HCT116 (cell line): Measurements from ENCODE around the gene SIRT3. TPM values are rescaled to one million over a fixed set of nuclear protein-coding genes. Genes with fewer than 3 reads are reported as not detected.

Source experiments
- ATAC-seq: fragments of 200-7000 bp; cut with Tn5 transposase; 2 replicates; pipeline ENCODE4 v1.9.1; 2020; ENCODE audit warnings: mild to moderate bottlenecking, moderate library complexity
- BruUV-seq: library from RNA; stranded (reverse); fragments of 400-500 nt; replicated peaks from 2 replicates; lab custom pipeline; 2021; lab: Mats Ljungman, UMichigan
- CTCF ChIA-PET: fragments of 300-600 bp; sonication (Branson Sonifier 250); formaldehyde crosslinking; loops from one replicate; lab custom pipeline; 2021; ENCODE audit warnings: antibody characterized with exemption; lab: Charles Lee
- POLR2A ChIA-PET: fragments of 300-600, 350-600 bp; sonication (Branson Sonifier 250); formaldehyde crosslinking; loops from one replicate; lab custom pipeline; 2021; ENCODE audit warnings: antibody characterized with exemption; lab: Charles Lee
- RAD21 ChIA-PET, 2 experiments: fragments of 300-600 bp; sonication (Branson Sonifier 250); formaldehyde crosslinking; loops; one replicate each; lab custom pipeline; 2023; ENCODE audit warnings: low total read pairs in 2 of 2; ENCODE audit not compliant: uncharacterized antibody in 2 of 2, unreplicated experiment in 2 of 2, low non-redundant PET in 1 of 2; lab: Charles Lee
- DNase-seq: peaks from one replicate; pipeline ENCODE4 v3.0.0-alpha.2; 2010; ENCODE audit warnings: low read depth, low spot score
- H2AFZ ChIP-seq: fragments of 200-600 bp; shearing (Covaris generic), sonication (generic); 2 replicates; pipeline ENCODE4 v1.6.1; 2017; ENCODE audit warnings: low read depth, mixed run types, mixed read lengths, antibody characterized with exemption, low read length; ENCODE audit not compliant: poor library complexity, severe bottlenecking
- H3K27ac ChIP-seq: 2 replicates; pipeline ENCODE4 v1.5.1; 2012; ENCODE audit warnings: low read depth, low read length
- H3K27me3 ChIP-seq: fragments of 200-600 bp; sonication (generic); 2 replicates; pipeline ENCODE4 v1.6.1; 2016; ENCODE audit warnings: mixed run types, low read length, mixed read lengths; ENCODE audit not compliant: insufficient read depth
- H3K36me3 ChIP-seq, 2 experiments: fragments of 200-500 bp in 1 of 2; fragments of 200-600 bp in 1 of 2; sonication (Bioruptor generic) in 1 of 2; sonication (generic) in 1 of 2; 2 replicates each; pipeline versions ENCODE4 v1.5.1 to v1.6.1; 2014 to 2016; ENCODE audit warnings: low read length in 2 of 2, inconsistent platforms in 1 of 2, mixed read lengths in 1 of 2, mixed run types in 1 of 2; ENCODE audit not compliant: insufficient read depth in 2 of 2, control insufficient read depth in 1 of 2
- H3K4me1 ChIP-seq, 2 experiments: fragments of 200-600 bp in 1 of 2; sonication (generic) in 1 of 2; 2 replicates each; pipeline versions ENCODE4 v1.5.1 to v1.6.1; 2012 to 2017; ENCODE audit warnings: low read length in 2 of 2, inconsistent platforms in 1 of 2, mild to moderate bottlenecking in 1 of 2, mixed read lengths in 1 of 2, mixed run types in 1 of 2, moderate library complexity in 1 of 2; ENCODE audit not compliant: insufficient read depth in 2 of 2, control insufficient read depth in 1 of 2
- H3K4me2 ChIP-seq: fragments of 200-600 bp; sonication (generic); 2 replicates; pipeline ENCODE4 v1.6.1; 2017; ENCODE audit warnings: mixed run types, low read length, mixed read lengths
- H3K4me3 ChIP-seq, 2 experiments: fragments of 200-600 bp in 1 of 2; sonication (generic) in 1 of 2; replicated peaks in 1 of 2; 2 replicates each; pipeline ENCODE4 v1.5.1; 2011 to 2016; ENCODE audit warnings: low read length in 2 of 2, control low read depth in 1 of 2, low read depth in 1 of 2, mild to moderate bottlenecking in 1 of 2, mixed read lengths in 1 of 2, mixed run types in 1 of 2
- H3K79me2 ChIP-seq: fragments of 200-600 bp; sonication (generic); 2 replicates; pipeline ENCODE4 v1.6.1; 2017; ENCODE audit warnings: mild to moderate bottlenecking, mixed run types, low read length, moderate library complexity, mixed read lengths; ENCODE audit not compliant: insufficient read depth
- H3K9ac ChIP-seq: fragments of 200-600 bp; sonication (generic); 2 replicates; pipeline ENCODE4 v1.6.1; 2016; ENCODE audit warnings: low read length, mixed read lengths
- H3K9me2 ChIP-seq: fragments of 200-600 bp; sonication (generic), shearing (Covaris generic); 2 replicates; pipeline ENCODE4 v1.6.1; 2017; ENCODE audit warnings: mixed run types, mild to moderate bottlenecking, moderate library complexity; ENCODE audit not compliant: insufficient read depth
- H3K9me3 ChIP-seq, 2 experiments: fragments of 200-500 bp in 1 of 2; fragments of 200-600 bp in 1 of 2; sonication (Bioruptor generic) in 1 of 2; sonication (generic) in 1 of 2; 2 replicates each; pipeline ENCODE4 v1.6.1; 2014 to 2017; ENCODE audit warnings: low read length in 2 of 2, mixed read lengths in 2 of 2, inconsistent platforms in 1 of 2, low read depth in 1 of 2, mild to moderate bottlenecking in 1 of 2, mixed run types in 1 of 2, moderate library complexity in 1 of 2; ENCODE audit not compliant: control insufficient read depth in 1 of 2, insufficient read depth in 1 of 2
- H4K20me1 ChIP-seq: fragments of 200-600 bp; sonication (generic), shearing (Covaris generic); 2 replicates; pipeline ENCODE4 v1.6.1; 2017; ENCODE audit warnings: mixed run types, mild to moderate bottlenecking, moderate library complexity; ENCODE audit not compliant: insufficient read depth
- CBX3 ChIP-seq: IDR thresholded peaks from 2 replicates; pipeline ENCODE4 v1.6.1; 2012; ENCODE audit warnings: low read depth
- FOSL1 ChIP-seq: IDR thresholded peaks from 2 replicates; pipeline ENCODE4 v1.6.1; 2012; ENCODE audit warnings: low read depth
- MAX ChIP-seq: IDR thresholded peaks from 2 replicates; pipeline ENCODE4 v1.6.1; 2012
- POLR2AphosphoS5 ChIP-seq: IDR thresholded peaks from 2 replicates; pipeline ENCODE4 v1.6.1; 2011; ENCODE audit warnings: mild to moderate bottlenecking, low read depth, low read length, moderate library complexity
- REST ChIP-seq: IDR thresholded peaks from 2 replicates; pipeline ENCODE4 v1.6.1; 2012; ENCODE audit warnings: low read depth
- SIN3A ChIP-seq: IDR thresholded peaks from 2 replicates; pipeline ENCODE4 v1.6.1; 2012; ENCODE audit warnings: low read depth
- YY1 ChIP-seq: IDR thresholded peaks from 2 replicates; pipeline ENCODE4 v1.6.1; 2011; ENCODE audit warnings: low read length, low read depth, moderate library complexity, mild to moderate bottlenecking; ENCODE audit not compliant: insufficient replicate concordance; ENCODE audit errors: extremely low read depth
- ZBTB33 ChIP-seq: IDR thresholded peaks from 2 replicates; pipeline ENCODE4 v1.6.1; 2011; ENCODE audit warnings: mild to moderate bottlenecking, low read length, moderate library complexity; ENCODE audit not compliant: insufficient replicate concordance; ENCODE audit errors: extremely low read depth
- ZFX ChIP-seq: fragments of 450-650 bp; IDR thresholded peaks from 2 replicates; pipeline ENCODE4 v1.6.1; 2017
- ZNF274 ChIP-seq: fragments of 200-500 bp; sonication (Bioruptor generic); IDR thresholded peaks from 2 replicates; pipeline ENCODE4 v1.6.1; 2014; ENCODE audit warnings: mild to moderate bottlenecking, low read depth, low read length, inconsistent platforms
- intact Hi-C: fragments of 100-400 bp; cut with micrococcal nuclease; formaldehyde crosslinking; loops from 2 replicates; pipeline ENCODE4 v1.10.0; 2022
- total RNA-seq: library from RNA; stranded (reverse); gene quantifications from one replicate; pipeline ENCODE4 v1.2.1, GENCODE V29; 2021; ENCODE audit not compliant: unreplicated experiment

The SIRT3 gene
- total RNA-seq, 1 experiment from 2014 or later: 17.9 TPM

GRCh38 chr11:279966-280705 is 44.0 kb upstream of the SIRT3 start:
- H3K27ac ChIP-seq: no peak overlapping the region
- H3K4me1 ChIP-seq: peaks cover 0 to 3% of the 10 kb centered on the region in 2 experiments; a peak in 1 of 4 replicates
- TF ChIP-seq CBX3: no peak
- TF ChIP-seq POLR2AphosphoS5: no peak
- no peak for TF ChIP-seq ZFX
- TF ChIP-seq MAX: no peak
- TF ChIP-seq YY1: no peak
- no peak for TF ChIP-seq SIN3A
- TF ChIP-seq, all 23 proteins: peak for 0
- Histone ChIP-seq H3K4me2 (no peak overlapping the region), H3K4me3 (no peak overlapping the region), H3K9me3 (no peaks in the 10 kb centered on the region), H4K20me1 (no peaks in the 10 kb centered on the region), H2AFZ (no peak overlapping the region), H3K36me3 (no peaks in the 10 kb centered on the region), H3K79me2 (no peaks in the 10 kb centered on the region), H3K9ac (no peak overlapping the region), H3K9me2 (no peaks in the 10 kb centered on the region), H3K27me3 (no peaks in the 10 kb centered on the region)
- no TSS peak for BruUV-seq
- DNase-seq: no peak
- ChIA-PET POLR2A (no interaction called here), CTCF (no interaction called here), RAD21 (no interaction called here)
- intact Hi-C loops: no loop called here
- ATAC-seq: no peak

GRCh38 chr11:279040-279965 is 43.2 kb upstream of the SIRT3 start:
- Histone ChIP-seq H3K4me3 (no peak overlapping the region), H3K4me2 (no peak overlapping the region), H2AFZ (no peak overlapping the region), H3K27me3 (no peaks in the 10 kb centered on the region), H3K9me2 (no peaks in the 10 kb centered on the region), H4K20me1 (no peaks in the 10 kb centered on the region), H3K79me2 (no peaks in the 10 kb centered on the region), H3K27ac (no peak overlapping the region), H3K9ac (no peak overlapping the region), H3K4me1 (peaks cover 0 to 3% of the 10 kb centered on the region in 2 experiments; a peak in 1 of 4 replicates), H3K36me3 (no peaks in the 10 kb centered on the region), H3K9me3 (no peaks in the 10 kb centered on the region)
- no peak for DNase-seq
- POLR2A ChIA-PET: no interaction called here
- CTCF ChIA-PET: no interaction called here
- no TSS peak for BruUV-seq
- ATAC-seq: no peak
- RAD21 ChIA-PET: no interaction called here
- intact Hi-C loops: no loop called here
- TF ChIP-seq FOSL1: no peak
- TF ChIP-seq POLR2AphosphoS5: no peak
- TF ChIP-seq ZNF274: no peak
- TF ChIP-seq CBX3: no peak
- no peak for TF ChIP-seq ZBTB33
- TF ChIP-seq YY1: no peak
- no peak for TF ChIP-seq REST
- TF ChIP-seq ZFX: no peak
